Activated naive CD4-positive, alpha-beta T cell treated with anti-CD3 and anti-CD28 coated beads for 36 hours (primary cell): ENCODE measurements around the gene TECPR2. TPM values are rescaled to one million over a fixed set of nuclear protein-coding genes. Genes with fewer than 3 reads are reported as not detected.

Experiments
- CTCF ChIA-PET: fragments of 350-600 bp; sonication (Branson Sonifier 250); formaldehyde crosslinking; loops from one replicate; lab custom pipeline; 2021; ENCODE audit warnings: antibody characterized with exemption; lab: Charles Lee
- DNase-seq: peaks from one replicate; pipeline ENCODE4 v3.0.0-alpha.2; 2020
- H3K27ac Mint-ChIP-seq: one replicate; pipeline ENCODE4 v1.8.0; 2021; ENCODE audit warnings: mild to moderate bottlenecking, mixed read lengths
- H3K27me3 Mint-ChIP-seq: one replicate; pipeline ENCODE4 v1.8.0; 2021; ENCODE audit warnings: low read depth, mixed read lengths
- H3K36me3 Mint-ChIP-seq: one replicate; pipeline ENCODE4 v1.8.0; 2021; ENCODE audit warnings: low read depth, mixed read lengths
- H3K4me1 Mint-ChIP-seq: one replicate; pipeline ENCODE4 v1.8.0; 2021; ENCODE audit warnings: low read depth, mixed read lengths
- H3K4me3 Mint-ChIP-seq: one replicate; pipeline ENCODE4 v1.8.0; 2021; ENCODE audit warnings: mild to moderate bottlenecking, moderate library complexity, mixed read lengths
- H3K9me3 Mint-ChIP-seq: one replicate; pipeline ENCODE4 v1.8.0; 2021; ENCODE audit warnings: mixed read lengths
- intact Hi-C: fragments of 100-400 bp; cut with micrococcal nuclease; formaldehyde crosslinking; loops from one replicate; pipeline ENCODE4 v1.15.1; 2023
- total RNA-seq, 2 experiments: library from RNA; stranded (reverse); gene quantifications; one replicate each; pipeline ENCODE4 v1.2.3, GENCODE V29; 2021

TECPR2 gene
- total RNA-seq, 2 experiments from 2014 or later, result 2.3 to 3.6 TPM

DNA sequence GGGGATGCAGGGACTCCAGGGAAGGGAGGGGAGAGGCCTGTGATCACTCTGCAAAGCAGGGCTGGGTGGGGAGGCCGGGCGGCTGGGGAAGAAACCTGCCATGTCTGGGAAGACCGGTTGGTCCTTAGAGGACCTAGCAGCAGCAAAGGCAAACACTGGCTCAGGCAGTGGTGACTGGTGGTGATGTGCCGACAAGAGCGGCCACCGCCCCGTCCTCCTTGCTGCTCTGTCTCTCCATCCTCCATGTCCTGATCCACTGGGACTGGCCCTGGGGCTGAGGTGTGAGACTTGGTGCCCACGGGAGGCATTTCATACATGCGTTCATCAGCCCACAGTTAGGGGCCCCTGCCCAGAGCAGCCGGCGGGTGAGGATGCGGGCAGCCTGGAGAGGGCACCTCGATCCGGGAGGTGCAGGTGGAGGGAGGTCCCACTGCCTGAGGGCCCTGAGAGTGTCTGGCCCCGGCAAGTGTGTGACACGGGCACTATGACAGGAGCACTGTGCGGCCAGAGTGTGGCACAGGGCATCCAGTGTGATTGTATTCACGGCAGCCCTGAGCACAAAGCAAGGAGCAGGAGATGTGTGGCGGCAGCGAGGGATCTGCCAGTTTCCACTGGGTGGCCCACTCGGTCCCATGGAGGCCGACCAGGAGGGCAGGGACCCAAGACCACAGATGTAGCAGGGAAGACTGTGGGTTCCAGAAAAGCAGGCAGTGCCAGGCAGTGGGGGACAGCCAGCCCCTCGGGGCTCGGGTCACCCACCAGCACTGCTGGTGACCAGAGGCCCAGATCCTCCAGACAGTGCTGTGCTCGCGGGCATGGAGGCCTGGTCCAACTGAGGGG, 133.0 kb downstream of the TECPR2 start:
- intact Hi-C loops, result no loop called here
- no peak for DNase-seq
- Mint-ChIP-seq H3K27me3 (no peaks in the 10 kb centered on the region), H3K9me3 (no peaks in the 10 kb centered on the region), H3K4me3 (no peak overlapping the region), H3K4me1 (peaks cover 6% of the 10 kb centered on the region), H3K36me3 (peaks cover 1% of the 10 kb centered on the region), H3K27ac (no peak overlapping the region)
- CTCF ChIA-PET, result no interaction called here

DNA sequence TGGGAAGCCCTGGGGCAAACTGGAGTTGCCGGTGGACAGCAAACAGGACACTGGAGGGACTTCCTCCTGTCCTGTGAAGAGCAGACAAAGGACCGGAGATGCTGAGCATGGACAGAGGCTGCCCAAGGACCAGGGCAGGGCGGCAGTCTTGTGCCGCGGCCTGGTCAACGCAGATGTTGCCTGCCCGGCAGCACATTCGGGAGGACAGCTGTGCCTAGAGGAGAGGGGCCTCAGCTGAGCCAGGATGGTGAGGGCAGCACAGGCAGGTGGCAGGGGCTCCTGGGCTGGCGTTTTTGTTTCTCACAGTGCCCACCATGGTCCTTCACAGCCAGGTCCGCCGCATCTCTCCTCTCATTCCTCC, 133.6 kb downstream of the TECPR2 start:
- Mint-ChIP-seq H3K9me3 (no peaks in the 10 kb centered on the region), H3K36me3 (peaks cover 1% of the 10 kb centered on the region), H3K27ac (no peak overlapping the region), H3K4me3 (no peak overlapping the region), H3K27me3 (no peaks in the 10 kb centered on the region), H3K4me1 (peaks cover 6% of the 10 kb centered on the region)
- CTCF ChIA-PET, result no interaction called here
- intact Hi-C loops, result no loop called here
- DNase-seq, result no peak

DNA sequence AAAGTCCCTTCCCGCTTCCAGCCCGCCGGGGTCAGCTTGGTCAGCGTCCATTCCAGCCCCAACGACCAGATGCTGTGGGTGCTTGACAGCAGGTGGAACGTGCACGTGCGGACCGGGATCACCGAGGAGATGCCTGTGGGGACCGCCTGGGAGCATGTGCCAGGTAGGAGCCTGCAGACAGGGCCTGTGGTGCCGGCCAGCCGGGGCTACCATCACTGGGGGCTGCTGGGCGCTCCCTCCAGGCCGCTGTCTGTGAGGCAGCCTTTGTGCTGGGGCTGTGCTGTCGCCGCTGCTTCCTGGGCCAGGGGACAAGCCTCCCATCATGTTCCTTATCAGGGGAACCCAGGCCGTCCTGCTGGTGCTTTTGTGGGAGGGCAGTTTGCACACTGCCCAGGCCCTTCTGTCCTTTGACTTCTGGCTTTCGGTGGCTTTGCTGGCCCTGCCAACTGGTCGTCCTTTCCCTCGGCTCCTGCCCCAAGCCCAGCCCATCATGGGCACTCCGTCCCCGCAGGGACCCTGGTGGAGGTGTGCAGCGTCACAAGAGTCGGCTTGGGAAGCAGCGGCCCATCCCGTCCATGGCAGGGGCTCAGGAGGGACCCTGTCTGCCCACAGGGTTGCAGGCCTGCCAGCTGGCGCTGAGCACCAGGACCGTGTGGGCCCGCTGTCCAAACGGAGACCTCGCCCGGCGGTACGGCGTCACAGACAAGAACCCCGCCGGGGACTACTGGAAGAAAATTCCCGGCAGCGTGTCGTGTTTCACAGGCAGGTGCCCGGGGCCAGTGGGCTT, 134.4 kb downstream of the TECPR2 start:
- Mint-ChIP-seq H3K27ac (no peak overlapping the region), H3K27me3 (no peaks in the 10 kb centered on the region), H3K9me3 (no peaks in the 10 kb centered on the region), H3K4me3 (no peak overlapping the region), H3K36me3 (peaks cover 1% of the 10 kb centered on the region), H3K4me1 (peaks cover 6% of the 10 kb centered on the region)
- CTCF ChIA-PET, result interaction anchor here (1.1 kb wide), 2 partner anchors 13 to 28 kb away, joined by 3 to 4 read pairs; partner anchors contain the start of gene ANKRD9
- intact Hi-C loops, result no loop called here
- no peak for DNase-seq

DNA sequence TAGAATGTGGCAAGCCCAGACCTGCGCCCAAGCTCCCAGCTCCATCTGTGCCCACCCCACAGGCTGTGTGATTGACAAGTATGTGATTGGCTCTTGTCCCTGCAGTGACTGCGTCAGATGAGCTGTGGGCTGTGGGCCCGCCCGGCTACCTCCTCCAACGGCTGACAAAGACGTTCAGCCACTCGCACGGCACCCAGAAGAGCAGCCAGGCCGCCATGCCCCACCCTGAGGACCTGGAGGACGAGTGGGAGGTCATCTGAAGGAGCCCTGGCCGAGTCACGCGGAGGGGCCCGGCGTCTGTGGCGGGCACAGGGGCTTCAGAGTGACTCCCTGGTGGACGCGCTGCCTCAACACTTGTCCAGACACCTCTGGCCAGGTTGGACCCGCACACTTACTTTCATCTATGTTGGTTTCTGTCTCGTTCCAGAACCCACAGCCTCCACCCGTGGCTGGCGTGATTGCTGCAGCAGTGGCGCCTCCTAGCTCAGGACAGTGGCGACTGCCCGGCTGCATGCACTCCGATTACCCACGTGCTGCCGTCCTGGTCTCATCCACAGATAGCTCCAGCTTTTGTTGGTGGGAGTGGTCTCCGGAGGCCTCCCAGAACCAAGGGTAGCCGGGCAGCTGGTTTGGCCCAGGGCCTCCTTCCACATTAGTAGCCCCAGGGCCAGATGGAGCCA, 135.4 kb downstream of the TECPR2 start:
- CTCF ChIA-PET, result interaction anchor here (0.5 to 1.4 kb wide), 6 partner anchors 10 to 277 kb away, joined by 3 to 6 read pairs (median 4); partner anchors contain the start of gene ANKRD9
- DNase-seq, result peak; percentile 17
- H3K4me1 Mint-ChIP-seq, result peaks cover 6% of the 10 kb centered on the region
- H3K36me3 Mint-ChIP-seq, result peaks cover 1% of the 10 kb centered on the region
- intact Hi-C loops, result no loop called here
- H3K27ac Mint-ChIP-seq, result no peak overlapping the region
- H3K4me3 Mint-ChIP-seq, result no peak overlapping the region
- no peaks in the 10 kb centered on the region for H3K27me3 Mint-ChIP-seq
- no peaks in the 10 kb centered on the region for H3K9me3 Mint-ChIP-seq

DNA sequence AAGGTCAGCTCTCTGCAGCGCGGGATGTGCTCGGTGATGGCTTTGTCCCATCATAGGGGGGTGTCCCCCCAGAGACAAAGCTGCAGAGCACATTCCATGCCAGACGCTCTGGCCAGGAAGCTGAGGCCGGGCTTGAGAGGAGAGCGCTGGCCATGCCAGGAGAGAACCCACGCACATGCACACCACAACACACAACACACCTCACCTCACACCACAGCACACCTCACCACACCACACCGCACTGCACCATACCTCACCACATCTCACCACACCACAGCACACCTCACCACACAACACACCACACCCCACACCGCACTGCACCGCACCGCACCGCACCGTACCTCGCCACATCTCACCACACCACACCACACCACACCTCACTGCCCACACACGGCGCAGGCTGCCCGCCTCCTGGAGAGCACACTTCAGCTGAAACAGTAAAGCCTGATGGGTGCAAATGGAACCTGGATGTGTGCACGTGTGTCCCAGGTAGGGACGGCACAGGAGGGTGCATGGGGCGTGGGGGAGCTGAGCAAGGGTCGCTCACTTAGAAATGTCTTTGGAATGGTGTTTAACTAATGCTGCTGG, 136.0 kb downstream of the TECPR2 start:
- Mint-ChIP-seq H3K27me3 (no peaks in the 10 kb centered on the region), H3K4me1 (peaks cover 6% of the 10 kb centered on the region), H3K36me3 (peaks cover 1% of the 10 kb centered on the region), H3K27ac (no peak overlapping the region), H3K9me3 (no peaks in the 10 kb centered on the region), H3K4me3 (no peak overlapping the region)
- intact Hi-C loops, result no loop called here
- CTCF ChIA-PET, result interaction anchor here (1.3 to 1.4 kb wide), 2 partner anchors 10 to 179 kb away, joined by 3 to 6 read pairs; no protein-coding TSS in a partner anchor
- no peak for DNase-seq

DNA sequence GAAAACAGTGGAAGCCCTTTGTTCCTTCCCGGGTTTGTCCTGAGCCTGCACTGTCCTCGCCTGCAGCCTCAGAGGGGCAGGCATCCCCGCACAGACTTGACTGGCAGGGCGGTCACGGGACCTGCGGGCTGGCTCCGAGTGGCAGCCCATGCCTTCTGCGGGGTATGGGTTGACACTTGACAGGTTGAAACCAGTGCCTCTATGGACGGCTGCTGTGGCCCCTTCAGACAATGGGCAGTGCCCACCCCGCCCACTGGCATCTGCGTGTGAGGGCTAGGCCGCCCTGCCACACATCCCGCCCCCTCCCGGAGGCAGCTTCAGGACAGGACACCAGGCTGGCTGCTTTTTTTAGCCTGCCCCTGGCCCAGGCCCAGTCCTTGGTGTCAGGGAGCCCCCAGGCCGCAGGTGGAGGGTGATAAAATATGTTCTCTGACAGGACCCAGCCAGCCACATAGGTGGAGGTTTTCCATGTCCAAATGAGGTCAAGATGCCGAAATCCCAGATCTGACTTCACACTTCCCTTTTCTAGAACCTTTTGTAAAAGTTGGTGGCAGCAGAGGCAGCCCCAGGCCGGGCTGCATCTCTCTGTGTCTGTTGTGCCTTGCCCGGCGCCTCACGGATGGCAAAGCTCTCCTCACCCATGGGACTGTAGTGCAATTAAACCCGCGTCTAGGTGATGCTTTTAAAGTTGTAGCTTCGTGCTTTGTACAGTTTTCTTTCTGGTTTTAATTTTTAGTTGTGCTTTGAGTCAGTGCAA, 136.8 kb downstream of the TECPR2 start:
- CTCF ChIA-PET, result interaction anchor here (0.6 to 1.3 kb wide), 2 partner anchors 179 to 437 kb away, joined by 3 read pairs; no protein-coding TSS in a partner anchor
- H3K36me3 Mint-ChIP-seq, result peaks cover 1% of the 10 kb centered on the region

DNA sequence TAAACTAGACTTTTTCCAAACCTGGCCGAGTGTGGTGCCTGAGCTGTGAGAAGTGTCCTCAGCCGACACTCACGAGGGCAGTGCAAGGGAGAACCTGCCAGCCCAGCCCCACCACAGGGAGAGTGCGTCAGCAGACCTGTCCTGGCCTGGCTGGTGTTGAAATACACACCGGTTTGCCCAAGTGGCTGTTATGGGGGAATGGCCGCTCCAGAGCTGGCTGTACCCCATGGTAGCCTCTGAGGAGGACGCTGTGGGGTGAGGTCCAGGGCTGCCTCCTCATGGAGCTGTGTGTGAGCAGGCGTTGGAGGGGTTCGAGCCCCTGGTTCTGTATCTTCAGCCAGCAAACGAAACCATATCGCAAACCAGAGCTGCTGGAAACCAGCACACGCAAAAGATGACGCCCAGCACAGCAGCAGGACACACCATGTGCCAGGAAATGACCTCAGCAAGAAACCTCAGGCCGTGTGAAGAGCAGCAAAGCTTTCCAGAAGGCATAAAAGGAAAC, 137.5 kb downstream of the TECPR2 start:
- CTCF ChIA-PET, result interaction anchor here (0.6 to 1.2 kb wide), 2 partner anchors 22 to 438 kb away, joined by 3 to 4 read pairs; no protein-coding TSS in a partner anchor
- intact Hi-C loops, result no loop called here
- peaks cover 1% of the 10 kb centered on the region for H3K36me3 Mint-ChIP-seq
- peak; percentile 20 for DNase-seq
- no peak overlapping the region for H3K4me3 Mint-ChIP-seq
- H3K27me3 Mint-ChIP-seq, result no peaks in the 10 kb centered on the region
- H3K9me3 Mint-ChIP-seq, result no peaks in the 10 kb centered on the region
- peaks cover 6% of the 10 kb centered on the region for H3K4me1 Mint-ChIP-seq
- H3K27ac Mint-ChIP-seq, result peak overlapping the region; percentile 50

More for the DNA sequence above, 136.8 kb downstream of the TECPR2 start:
- Mint-ChIP-seq H3K27me3 (no peaks in the 10 kb centered on the region), H3K27ac (no peak overlapping the region), H3K9me3 (no peaks in the 10 kb centered on the region), H3K4me1 (peaks cover 6% of the 10 kb centered on the region), H3K4me3 (no peak overlapping the region)
- intact Hi-C loops, result no loop called here
- no peak for DNase-seq

DNA sequence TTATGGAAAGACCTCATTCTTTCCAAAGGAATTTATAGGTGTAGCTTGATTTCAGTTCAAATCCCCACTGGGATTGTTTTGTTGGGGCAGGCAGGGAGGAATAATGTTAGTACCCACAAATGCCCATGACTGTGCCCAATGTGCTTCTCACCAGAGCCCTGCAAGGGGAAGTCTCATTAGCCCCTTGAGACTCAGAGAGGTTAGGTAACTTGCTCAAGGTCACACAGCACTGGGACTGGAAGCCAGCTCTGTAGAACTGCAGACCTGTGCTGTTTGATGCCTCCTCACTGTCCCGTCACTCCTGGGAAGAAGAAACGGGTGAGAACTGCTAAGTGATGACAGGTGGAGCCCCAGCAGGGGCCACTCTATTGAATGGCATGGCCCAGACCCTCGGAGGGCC, 138.0 kb downstream of the TECPR2 start:
- Mint-ChIP-seq H3K36me3 (peaks cover 1% of the 10 kb centered on the region), H3K4me3 (no peak overlapping the region), H3K27me3 (no peaks in the 10 kb centered on the region), H3K4me1 (peaks cover 6% of the 10 kb centered on the region), H3K9me3 (no peaks in the 10 kb centered on the region), H3K27ac (peak overlapping the region; percentile 50)
- CTCF ChIA-PET, result interaction anchor here (1.2 kb wide), 1 partner anchor 22 kb away, joined by 4 read pairs; no protein-coding TSS in a partner anchor
- intact Hi-C loops, result no loop called here
- no peak for DNase-seq

DNA sequence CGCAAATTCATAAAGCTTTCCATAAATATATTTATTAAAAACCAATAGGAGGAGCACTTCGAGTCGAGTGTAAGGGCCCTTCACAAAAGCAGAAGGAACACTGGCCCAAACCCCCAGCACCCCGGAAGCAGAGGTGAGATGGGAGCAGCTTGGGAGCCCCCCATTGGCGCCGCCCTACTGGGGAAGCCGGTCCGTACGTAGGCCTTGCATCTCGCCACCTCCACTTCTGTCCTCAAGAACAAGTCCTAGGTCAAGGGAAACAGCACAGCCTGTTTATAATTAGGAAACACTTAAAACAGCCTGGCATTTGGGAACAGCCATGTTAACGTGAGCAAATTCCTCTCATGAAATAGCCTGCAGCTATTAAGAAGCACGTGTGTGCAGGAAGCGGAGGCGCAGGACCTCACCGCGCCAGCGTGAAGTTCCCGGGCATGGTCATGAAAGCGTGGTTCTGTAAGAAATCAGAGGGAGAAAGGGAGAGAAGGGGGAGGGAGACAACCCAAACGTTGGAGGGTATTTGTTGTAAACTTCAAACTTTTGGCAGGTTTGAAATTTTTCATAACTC, 139.1 kb downstream of the TECPR2 start:
- Mint-ChIP-seq H3K36me3 (peaks cover 4% of the 10 kb centered on the region), H3K4me1 (peaks cover 6% of the 10 kb centered on the region), H3K27ac (no peak overlapping the region), H3K9me3 (no peaks in the 10 kb centered on the region), H3K27me3 (no peaks in the 10 kb centered on the region), H3K4me3 (no peak overlapping the region)
- DNase-seq, result no peak
- CTCF ChIA-PET, result interaction anchor here (0.7 kb wide), 1 partner anchor 530 kb away, joined by 3 read pairs; no protein-coding TSS in a partner anchor
- intact Hi-C loops, result no loop called here

DNA sequence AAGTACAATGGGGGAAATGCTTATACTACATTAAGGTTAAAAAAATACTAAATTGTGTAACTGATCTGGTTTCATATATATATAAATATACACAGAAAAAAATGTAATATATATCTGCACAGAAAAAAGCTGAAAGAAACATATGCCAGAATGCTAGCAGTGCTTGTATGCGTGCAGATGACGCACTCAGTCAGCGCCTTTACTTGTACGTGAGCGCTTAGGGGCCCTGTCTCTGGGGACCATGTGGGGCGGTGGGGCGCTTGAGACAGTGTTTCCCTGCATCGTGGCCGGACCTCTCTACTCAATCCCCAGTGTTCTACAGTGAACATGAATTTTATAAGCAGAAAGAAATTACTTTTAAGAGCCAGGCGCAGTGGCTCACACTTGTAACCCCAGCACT, 139.8 kb downstream of the TECPR2 start:
- no peak overlapping the region for H3K4me3 Mint-ChIP-seq
- no peak for DNase-seq
- no peaks in the 10 kb centered on the region for H3K9me3 Mint-ChIP-seq
- CTCF ChIA-PET, result interaction anchor here (0.7 kb wide), 1 partner anchor 529 kb away, joined by 3 read pairs; no protein-coding TSS in a partner anchor
- H3K36me3 Mint-ChIP-seq, result peaks cover 4% of the 10 kb centered on the region
- peaks cover 6% of the 10 kb centered on the region for H3K4me1 Mint-ChIP-seq
- no peaks in the 10 kb centered on the region for H3K27me3 Mint-ChIP-seq
- no peak overlapping the region for H3K27ac Mint-ChIP-seq
- intact Hi-C loops, result no loop called here
